Astrocyte of the spinal cord (primary cell): ENCODE measurements around the gene NDUFAF2.

Experiments used
- DNase-seq: peaks from one replicate; pipeline ENCODE4 v3.0.0; 2011; ENCODE audit warnings: low read depth, low spot score
- H3K4me3 ChIP-seq: 2 replicates; pipeline ENCODE4 v1.5.1; 2011; ENCODE audit warnings: low read depth, mild to moderate bottlenecking, low read length, moderate library complexity
- in situ Hi-C: cut with HindIII; loops from 2 replicates; pipeline ENCODE4 v1.10.0; 2017; ENCODE audit warnings: low sequenced_read_pairs
- TF ChIP-seq, protein P1 (sequence below): IDR thresholded peaks from 2 replicates; pipeline ENCODE4 v1.5.1; 2012; ENCODE audit warnings: low read depth, mild to moderate bottlenecking, low read length, inconsistent platforms

The NDUFAF2 gene

DNA sequence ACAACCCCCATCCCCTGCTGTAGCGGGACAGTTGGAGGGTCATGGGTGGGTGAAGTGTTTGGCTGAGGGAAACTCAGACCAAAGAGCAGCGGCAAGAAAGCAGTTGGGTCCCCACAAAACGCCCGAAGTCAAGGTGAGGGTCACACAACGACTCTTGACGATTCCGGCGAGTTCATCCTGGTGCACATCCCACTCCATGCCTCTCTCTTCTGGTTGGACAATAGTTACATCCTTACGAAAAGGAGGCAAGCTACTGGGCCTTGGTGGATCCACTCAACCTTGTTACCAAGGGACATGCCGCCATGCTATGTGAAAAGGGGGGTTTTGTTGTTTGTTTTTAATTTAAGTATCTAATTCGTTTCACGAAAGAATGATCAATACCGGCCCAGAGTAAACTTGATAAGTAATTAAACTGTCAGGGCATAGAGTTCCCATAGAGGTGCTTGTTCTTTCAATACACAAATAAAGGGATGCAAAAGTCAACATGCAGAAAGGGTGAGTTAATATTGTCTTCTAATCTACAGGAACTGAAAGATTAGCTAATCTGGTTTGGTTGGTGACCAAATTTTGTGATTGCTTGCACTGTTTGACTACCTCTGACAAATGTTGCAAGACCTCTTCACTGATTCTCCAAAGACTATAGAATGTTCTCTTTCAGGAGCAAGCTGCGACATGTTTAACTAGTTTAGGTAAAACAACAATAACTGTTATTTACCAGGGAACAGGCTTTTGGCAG is 218.0 kb downstream of the NDUFAF2 start:
- peak; percentile 25 for DNase-seq
- TF ChIP-seq, protein P1, sequence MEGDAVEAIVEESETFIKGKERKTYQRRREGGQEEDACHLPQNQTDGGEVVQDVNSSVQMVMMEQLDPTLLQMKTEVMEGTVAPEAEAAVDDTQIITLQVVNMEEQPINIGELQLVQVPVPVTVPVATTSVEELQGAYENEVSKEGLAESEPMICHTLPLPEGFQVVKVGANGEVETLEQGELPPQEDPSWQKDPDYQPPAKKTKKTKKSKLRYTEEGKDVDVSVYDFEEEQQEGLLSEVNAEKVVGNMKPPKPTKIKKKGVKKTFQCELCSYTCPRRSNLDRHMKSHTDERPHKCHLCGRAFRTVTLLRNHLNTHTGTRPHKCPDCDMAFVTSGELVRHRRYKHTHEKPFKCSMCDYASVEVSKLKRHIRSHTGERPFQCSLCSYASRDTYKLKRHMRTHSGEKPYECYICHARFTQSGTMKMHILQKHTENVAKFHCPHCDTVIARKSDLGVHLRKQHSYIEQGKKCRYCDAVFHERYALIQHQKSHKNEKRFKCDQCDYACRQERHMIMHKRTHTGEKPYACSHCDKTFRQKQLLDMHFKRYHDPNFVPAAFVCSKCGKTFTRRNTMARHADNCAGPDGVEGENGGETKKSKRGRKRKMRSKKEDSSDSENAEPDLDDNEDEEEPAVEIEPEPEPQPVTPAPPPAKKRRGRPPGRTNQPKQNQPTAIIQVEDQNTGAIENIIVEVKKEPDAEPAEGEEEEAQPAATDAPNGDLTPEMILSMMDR = no peak
- in situ Hi-C loops = no loop called here
- peak overlapping the region; percentile 91 for H3K4me3 ChIP-seq

DNA sequence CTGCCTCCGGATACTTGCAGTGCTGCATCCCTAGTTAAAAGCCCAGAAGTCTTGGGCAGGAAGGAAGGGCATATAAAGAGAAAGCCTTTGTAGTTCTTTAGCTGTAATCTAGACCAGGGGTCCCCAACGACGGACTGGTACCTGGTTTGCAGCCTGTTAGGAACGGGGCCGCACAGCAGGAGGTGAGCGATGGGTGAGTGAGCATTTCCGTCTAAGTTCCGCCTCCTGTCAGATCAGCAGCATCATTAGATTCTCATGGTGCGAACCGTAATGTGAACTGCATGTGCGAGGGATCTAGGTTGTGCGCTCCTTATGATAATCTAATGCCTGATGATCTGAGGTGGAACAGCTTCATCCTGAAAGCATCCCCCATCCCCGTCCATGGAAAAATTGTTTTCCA is 218.9 kb downstream of the NDUFAF2 start:
- H3K4me3 ChIP-seq = no peak overlapping the region
- in situ Hi-C loops = no loop called here

DNA sequence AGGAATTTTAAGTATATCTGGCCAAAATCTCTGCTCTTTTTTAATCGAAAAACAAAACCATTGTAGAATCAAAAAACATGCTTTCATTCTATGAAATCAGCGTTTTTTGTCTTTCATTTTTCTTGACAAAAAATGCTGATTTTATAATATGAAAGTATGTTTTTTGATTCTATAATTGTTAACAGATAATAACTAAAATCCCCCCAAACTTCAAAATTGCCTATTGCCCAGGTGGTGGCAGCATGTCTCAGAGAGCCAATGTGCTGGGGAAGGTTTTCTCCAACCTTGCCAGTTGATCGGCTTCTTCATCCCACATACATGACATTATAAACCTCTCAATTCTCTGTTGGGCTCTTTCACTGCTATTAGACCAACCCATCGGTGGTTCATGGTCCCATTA is 222.4 kb downstream of the NDUFAF2 start:
- TF ChIP-seq, protein P1 = peak; percentile 68
- H3K4me3 ChIP-seq = no peak overlapping the region
- in situ Hi-C loops = no loop called here
- peak; percentile 55 for DNase-seq

More for the DNA sequence above, 218.9 kb downstream of the NDUFAF2 start:
- TF ChIP-seq, protein P1 = no peak
- no peak for DNase-seq

DNA sequence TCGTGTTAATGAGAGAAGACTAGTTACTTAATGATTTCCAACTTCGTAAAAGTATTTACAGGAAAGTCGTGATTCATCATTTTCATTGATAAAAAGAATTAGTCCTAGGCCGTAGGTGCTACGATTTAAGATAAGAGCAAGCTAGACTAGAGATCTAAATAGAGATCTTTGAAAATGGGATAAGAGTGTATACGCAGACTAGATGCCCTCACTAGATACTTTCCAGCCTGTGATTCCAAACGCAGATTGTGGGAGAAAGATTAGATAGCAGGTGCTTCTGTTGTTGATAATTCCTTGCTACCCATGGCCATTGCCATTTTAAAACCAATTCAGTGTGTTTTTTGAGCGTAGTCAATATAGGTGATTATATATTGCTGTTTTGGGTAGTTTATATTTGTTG is 223.9 kb downstream of the NDUFAF2 start:
- DNase-seq = no peak
- H3K4me3 ChIP-seq = no peak overlapping the region
- in situ Hi-C loops = no loop called here
- TF ChIP-seq, protein P1 = no peak

DNA sequence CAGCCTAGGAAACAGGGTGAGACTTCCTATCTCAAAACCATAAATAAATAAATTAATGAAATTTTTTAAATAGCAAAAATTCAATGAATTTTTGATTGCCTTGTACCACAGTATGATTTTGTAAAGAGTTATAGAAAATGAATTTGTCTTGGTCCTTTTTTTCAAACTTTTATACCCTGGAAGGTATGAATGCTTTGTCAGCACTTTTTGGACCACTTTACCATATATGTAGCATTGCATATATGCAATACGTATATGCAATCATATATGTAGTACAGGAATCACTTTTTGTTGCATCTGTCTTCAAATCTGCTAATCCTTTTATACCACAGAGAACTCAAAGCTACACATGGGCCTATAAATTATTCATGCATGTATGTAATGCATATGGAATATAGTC is 226.5 kb downstream of the NDUFAF2 start:
- in situ Hi-C loops = no loop called here
- TF ChIP-seq, protein P1 = no peak
- H3K4me3 ChIP-seq = no peak overlapping the region
- no peak for DNase-seq

DNA sequence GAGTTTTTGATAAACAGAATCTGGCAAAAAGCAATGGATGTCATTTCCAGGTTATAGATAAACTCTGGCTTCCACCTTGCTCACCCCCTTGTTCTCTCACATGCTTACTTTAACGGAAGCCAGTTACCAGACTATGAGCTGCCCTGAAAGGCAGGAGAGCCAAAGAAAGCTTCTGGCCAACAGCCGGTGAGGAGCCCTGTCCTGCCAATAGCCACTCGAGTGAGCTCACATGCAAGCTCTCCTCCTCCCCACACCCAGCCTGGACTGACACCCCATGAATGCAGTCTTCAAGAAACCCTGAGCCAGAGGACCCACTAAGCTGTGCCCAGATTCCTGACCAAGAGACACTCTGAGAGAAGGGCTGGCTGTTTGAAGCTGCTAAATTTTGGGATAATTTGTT is 231.6 kb downstream of the NDUFAF2 start:
- no peak for DNase-seq
- in situ Hi-C loops = no loop called here
- no peak overlapping the region for H3K4me3 ChIP-seq
- TF ChIP-seq, protein P1 = no peak
